Natural killer cell (primary cell): ENCODE measurements around the gene MRPS7. TPM values are rescaled to one million over a fixed set of nuclear protein-coding genes. Genes with fewer than 3 reads are reported as not detected.
A peak's percentile ranks its signal among the peaks of the same experiment; 100 is the strongest.

ENCODE experiments used
- ATAC-seq, 3 donors: fragments of 150-1000 bp in 2 of 3; fragments of 200-7000 bp in 1 of 3; cut with Tn5 transposase; 1 replicate in 1 of 3; 2 replicates in 2 of 3; pipeline ENCODE4 v1.10.0; 2021; ENCODE audit warnings: mild to moderate bottlenecking in 2 of 3, moderate library complexity in 2 of 3
- DNase-seq, 2 donors: peaks; one replicate each; pipeline versions ENCODE4 v3.0.0 to v3.0.0-alpha.2; 2013 to 2021; ENCODE audit warnings: mixed read lengths in 1 of 2
- H3K27ac ChIP-seq: one replicate; pipeline ENCODE4 v1.5.1; 2013; ENCODE audit warnings: mild to moderate bottlenecking, low read length
- H3K27me3 ChIP-seq: one replicate; pipeline ENCODE4 v1.6.1; 2013; ENCODE audit warnings: low read length; ENCODE audit not compliant: control insufficient read depth, insufficient read depth
- H3K36me3 ChIP-seq: one replicate; pipeline ENCODE4 v1.6.1; 2013; ENCODE audit warnings: low read length; ENCODE audit not compliant: control insufficient read depth, insufficient read depth
- H3K4me1 ChIP-seq: one replicate; pipeline ENCODE4 v1.6.1; 2013; ENCODE audit warnings: low read length; ENCODE audit not compliant: control insufficient read depth, insufficient read depth
- H3K4me3 ChIP-seq: one replicate; pipeline ENCODE4 v1.5.1; 2013; ENCODE audit warnings: low read length
- H3K9me3 ChIP-seq: one replicate; pipeline ENCODE4 v1.6.1; 2013; ENCODE audit warnings: low read length; ENCODE audit not compliant: control insufficient read depth, insufficient read depth
- H3K27ac Mint-ChIP-seq, 2 donors: one replicate each; pipeline ENCODE4 v1.8.0; 2022; ENCODE audit warnings: mild to moderate bottlenecking in 2 of 2, mixed read lengths in 2 of 2, moderate library complexity in 1 of 2
- H3K27me3 Mint-ChIP-seq, 2 donors: one replicate each; pipeline ENCODE4 v1.8.0; 2022; ENCODE audit warnings: low read depth in 2 of 2, mixed read lengths in 2 of 2
- H3K36me3 Mint-ChIP-seq: one replicate; pipeline ENCODE4 v1.8.0; 2022; ENCODE audit warnings: mixed read lengths
- H3K4me1 Mint-ChIP-seq, 2 donors: one replicate each; pipeline ENCODE4 v1.8.0; 2022; ENCODE audit warnings: mixed read lengths in 2 of 2
- H3K4me3 Mint-ChIP-seq: one replicate; pipeline ENCODE4 v1.8.0; 2022; ENCODE audit warnings: mild to moderate bottlenecking, moderate library complexity, mixed read lengths
- H3K9me3 Mint-ChIP-seq, 2 donors: one replicate each; pipeline ENCODE4 v1.8.0; 2022; ENCODE audit warnings: mixed read lengths in 2 of 2
- WGBS: methylation state at CpG from one replicate; pipeline ENCODE4 v1.1.7; 2013; ENCODE audit warnings: missing lambda C conversion rate; ENCODE audit not compliant: insufficient coverage; 5-methylcytosine and 5-hydroxymethylcytosine counted together
- intact Hi-C: fragments of 100-400 bp; cut with micrococcal nuclease; formaldehyde crosslinking; loops from one replicate; pipeline ENCODE4 v1.14.2; 2022
- total RNA-seq, 4 donors: library from RNA; stranded (reverse); fragments of 120-200 nt in 1 of 4; gene quantifications; one replicate each; pipeline versions ENCODE4 v1.2.3 to v1.2.4, GENCODE V29; 2013 to 2022
- TF ChIP-seq, protein P1 (sequence below): fragments of 200-600 bp; IDR thresholded peaks from one replicate; pipeline ENCODE4 v1.8.0; 2022; ENCODE audit warnings: antibody characterized with exemption

The MRPS7 gene
- total RNA-seq, 3 donors from 2014 or later (not counting 1 experiment from before 2014, with no cell fraction given), result 27.3 to 29.4 (median 27.9) TPM

DNA sequence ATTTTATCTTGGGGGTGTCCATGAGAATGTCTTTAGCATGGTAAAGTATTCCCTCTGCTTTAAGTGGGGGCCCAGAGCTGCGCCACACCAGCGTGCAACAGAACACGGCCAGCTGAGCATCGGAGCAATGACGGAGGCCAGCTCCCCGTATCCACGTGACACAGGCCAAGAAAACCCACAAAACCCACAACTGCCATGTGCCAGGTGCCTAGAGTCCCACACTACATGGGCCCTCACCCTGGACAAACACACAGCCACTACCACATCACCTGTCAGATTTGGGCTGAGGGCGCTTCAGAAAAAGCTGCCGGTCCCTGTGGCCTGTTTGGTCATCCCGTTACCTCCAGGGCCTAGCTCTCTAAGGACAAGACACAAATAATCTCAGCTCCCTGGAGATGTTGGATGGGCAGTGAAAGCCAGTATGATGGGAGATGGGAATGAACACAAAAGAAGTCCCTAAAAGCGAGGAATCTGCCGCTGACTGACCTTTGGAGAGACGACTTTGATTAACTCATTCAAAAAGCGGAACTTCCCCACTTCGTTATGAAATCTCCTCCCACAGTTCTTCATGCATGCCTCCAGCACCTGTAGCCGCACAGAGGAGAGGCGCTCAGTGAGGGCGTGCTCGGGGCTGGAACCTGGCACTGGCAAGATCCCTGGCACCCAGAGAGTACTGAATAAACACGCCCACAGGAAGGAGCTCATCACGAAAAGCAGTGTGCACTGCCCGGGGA, 17.4 kb upstream of the MRPS7 start:
- Mint-ChIP-seq H3K27me3 (no peaks in the 10 kb centered on the region), H3K9me3 (no peaks in the 10 kb centered on the region), H3K27ac (peak overlapping the region in 1 of 2 donors; percentile 45), H3K4me3 (no peak overlapping the region), H3K36me3 (no peaks in the 10 kb centered on the region), H3K4me1 (peaks cover 5% of the 10 kb centered on the region in 2 donors)
- peak overlapping the region; percentile 37 for H3K27ac ChIP-seq
- WGBS, result 69% methylated on average over 22 of the region's 22 CpGs
- no peaks in the 10 kb centered on the region for H3K27me3 ChIP-seq
- ATAC-seq (no peak), DNase-seq (peak in 1 of 2 donors; percentile 37)
- no peaks in the 10 kb centered on the region for H3K9me3 ChIP-seq
- TF ChIP-seq, protein P1, sequence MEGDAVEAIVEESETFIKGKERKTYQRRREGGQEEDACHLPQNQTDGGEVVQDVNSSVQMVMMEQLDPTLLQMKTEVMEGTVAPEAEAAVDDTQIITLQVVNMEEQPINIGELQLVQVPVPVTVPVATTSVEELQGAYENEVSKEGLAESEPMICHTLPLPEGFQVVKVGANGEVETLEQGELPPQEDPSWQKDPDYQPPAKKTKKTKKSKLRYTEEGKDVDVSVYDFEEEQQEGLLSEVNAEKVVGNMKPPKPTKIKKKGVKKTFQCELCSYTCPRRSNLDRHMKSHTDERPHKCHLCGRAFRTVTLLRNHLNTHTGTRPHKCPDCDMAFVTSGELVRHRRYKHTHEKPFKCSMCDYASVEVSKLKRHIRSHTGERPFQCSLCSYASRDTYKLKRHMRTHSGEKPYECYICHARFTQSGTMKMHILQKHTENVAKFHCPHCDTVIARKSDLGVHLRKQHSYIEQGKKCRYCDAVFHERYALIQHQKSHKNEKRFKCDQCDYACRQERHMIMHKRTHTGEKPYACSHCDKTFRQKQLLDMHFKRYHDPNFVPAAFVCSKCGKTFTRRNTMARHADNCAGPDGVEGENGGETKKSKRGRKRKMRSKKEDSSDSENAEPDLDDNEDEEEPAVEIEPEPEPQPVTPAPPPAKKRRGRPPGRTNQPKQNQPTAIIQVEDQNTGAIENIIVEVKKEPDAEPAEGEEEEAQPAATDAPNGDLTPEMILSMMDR, result no peak
- peaks cover 71% of the 10 kb centered on the region for H3K36me3 ChIP-seq
- intact Hi-C loops, result no loop called here
- H3K4me1 ChIP-seq, result peaks cover 47% of the 10 kb centered on the region
- no peak overlapping the region for H3K4me3 ChIP-seq

DNA sequence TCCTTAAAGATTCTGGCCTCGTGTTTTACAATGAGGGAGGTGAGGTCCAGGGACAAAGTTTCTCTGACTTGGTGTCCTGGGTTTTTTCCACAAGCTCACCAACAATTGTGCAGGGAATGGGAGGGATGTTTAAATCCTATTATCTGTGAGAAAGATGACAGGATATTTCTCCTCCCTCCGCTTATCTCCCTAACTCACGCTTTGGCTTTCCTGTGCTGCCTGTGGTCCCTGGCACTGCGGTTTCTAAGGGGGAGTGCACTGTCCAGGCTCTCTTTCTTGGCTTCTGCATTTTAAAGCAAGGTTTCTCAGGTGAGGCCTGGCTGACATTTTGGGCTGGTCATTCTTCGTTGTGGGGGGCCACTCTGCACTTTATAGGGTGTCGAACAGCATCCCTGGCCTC, 16.7 kb upstream of the MRPS7 start:
- H3K4me3 ChIP-seq, result no peak overlapping the region
- H3K27me3 ChIP-seq, result no peaks in the 10 kb centered on the region
- WGBS, result 94% methylated on average over 6 of the region's 6 CpGs
- intact Hi-C loops, result no loop called here
- H3K36me3 Mint-ChIP-seq, result no peaks in the 10 kb centered on the region
- ATAC-seq (no peak), DNase-seq (no peak)
- no peaks in the 10 kb centered on the region for H3K9me3 Mint-ChIP-seq
- peaks cover 51% of the 10 kb centered on the region for H3K4me1 ChIP-seq
- TF ChIP-seq, protein P1, result no peak
- no peak overlapping the region for H3K4me3 Mint-ChIP-seq
- no peak overlapping the region for H3K27ac Mint-ChIP-seq
- H3K4me1 Mint-ChIP-seq, result peaks cover 11 to 12% of the 10 kb centered on the region in 2 donors
- peaks cover 66% of the 10 kb centered on the region for H3K36me3 ChIP-seq
- peak overlapping the region; percentile 5 for H3K27ac ChIP-seq
- no peaks in the 10 kb centered on the region for H3K9me3 ChIP-seq
- H3K27me3 Mint-ChIP-seq, result no peaks in the 10 kb centered on the region

DNA sequence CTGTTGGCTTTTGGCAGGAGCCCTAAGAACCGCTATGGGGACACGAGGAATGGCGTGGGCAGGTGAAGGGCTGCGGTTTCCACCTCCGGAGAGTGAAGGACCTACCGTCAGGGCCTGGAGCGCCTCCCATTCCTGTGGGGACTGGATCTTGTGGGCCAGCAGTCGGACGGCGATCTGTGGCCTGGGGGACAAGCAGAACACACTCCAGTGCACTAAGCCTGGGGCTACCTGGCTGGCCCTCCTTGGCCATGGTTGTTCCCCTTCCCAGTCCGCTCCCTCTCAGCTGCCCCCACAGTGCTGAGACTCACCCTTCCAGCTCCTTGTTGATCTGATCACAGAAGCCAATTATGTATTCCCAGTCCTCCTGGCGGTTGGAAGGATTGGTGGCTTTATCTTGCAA, 15.3 kb upstream of the MRPS7 start:
- H3K4me3 Mint-ChIP-seq, result no peak overlapping the region
- Histone ChIP-seq H3K4me3 (no peak overlapping the region), H3K27ac (no peak overlapping the region), H3K36me3 (peaks cover 52% of the 10 kb centered on the region), H3K4me1 (peaks cover 56% of the 10 kb centered on the region), H3K9me3 (no peaks in the 10 kb centered on the region), H3K27me3 (no peaks in the 10 kb centered on the region)
- no peaks in the 10 kb centered on the region for H3K27me3 Mint-ChIP-seq
- no peak for ATAC-seq
- no peak overlapping the region for H3K27ac Mint-ChIP-seq
- peaks cover 16 to 19% of the 10 kb centered on the region in 2 donors for H3K4me1 Mint-ChIP-seq
- no peak for DNase-seq
- TF ChIP-seq, protein P1, result no peak
- over 99% methylated on average over 12 of the region's 12 CpGs for WGBS
- intact Hi-C loops, result no loop called here
- H3K9me3 Mint-ChIP-seq, result no peaks in the 10 kb centered on the region
- no peaks in the 10 kb centered on the region for H3K36me3 Mint-ChIP-seq

DNA sequence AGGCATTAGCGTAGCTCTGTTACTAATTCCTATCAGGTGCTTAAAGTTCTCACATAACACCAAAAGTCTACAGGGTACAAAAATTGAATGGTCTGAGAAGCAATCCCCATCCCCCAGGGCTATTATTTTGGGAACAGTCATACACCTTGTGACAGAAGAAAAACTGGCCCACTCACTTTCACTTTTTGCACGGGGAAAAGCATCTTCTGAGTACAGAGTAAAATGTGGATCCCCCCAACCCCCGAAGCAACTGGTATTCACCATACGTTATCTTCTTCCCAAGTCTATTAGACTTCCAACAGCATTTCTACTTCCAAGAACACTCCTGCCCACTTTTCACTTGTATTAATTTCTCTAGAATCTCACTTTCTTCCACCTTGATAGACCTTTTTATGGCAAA, 12.1 kb upstream of the MRPS7 start:
- no peaks in the 10 kb centered on the region for H3K9me3 ChIP-seq
- TF ChIP-seq, protein P1, result no peak
- no peak overlapping the region for H3K27ac ChIP-seq
- no peaks in the 10 kb centered on the region for H3K9me3 Mint-ChIP-seq
- intact Hi-C loops, result no loop called here
- ATAC-seq, result no peak
- H3K4me3 Mint-ChIP-seq, result no peak overlapping the region
- H3K27me3 Mint-ChIP-seq, result no peaks in the 10 kb centered on the region
- peak overlapping the region; percentile 28 to 62 for H3K27ac Mint-ChIP-seq
- H3K36me3 ChIP-seq, result peaks cover 22% of the 10 kb centered on the region
- H3K36me3 Mint-ChIP-seq, result no peaks in the 10 kb centered on the region
- no peak for DNase-seq
- H3K4me3 ChIP-seq, result no peak overlapping the region
- H3K4me1 ChIP-seq, result peaks cover 31% of the 10 kb centered on the region
- no peaks in the 10 kb centered on the region for H3K27me3 ChIP-seq
- H3K4me1 Mint-ChIP-seq, result peaks cover 41 to 42% of the 10 kb centered on the region in 2 donors
- 74% methylated on average over 4 of the region's 4 CpGs for WGBS
